T-helper 2 cell treated with Interferon-gamma antibody and Interleukin-4, amounts not matched to agents 5 μg/mL and 100 μg/mL, for 36 hours (primary cell): ENCODE results near the gene ANKS1B.

ENCODE experiments used
- DNase-seq: peaks from one replicate; pipeline ENCODE4 v3.0.0; 2021; ENCODE audit warnings: low spot score
- H3K27ac Mint-ChIP-seq: one replicate; pipeline ENCODE4 v1.8.0; 2021; ENCODE audit warnings: mild to moderate bottlenecking, mixed read lengths
- H3K27me3 Mint-ChIP-seq: one replicate; pipeline ENCODE4 v1.8.0; 2021; ENCODE audit warnings: low read depth, mixed read lengths
- H3K36me3 Mint-ChIP-seq: one replicate; pipeline ENCODE4 v1.8.0; 2021; ENCODE audit warnings: low read depth, mixed read lengths
- H3K4me1 Mint-ChIP-seq: one replicate; pipeline ENCODE4 v1.8.0; 2021; ENCODE audit warnings: low read depth, mixed read lengths
- H3K4me3 Mint-ChIP-seq: one replicate; pipeline ENCODE4 v1.8.0; 2022; ENCODE audit warnings: mild to moderate bottlenecking, moderate library complexity, mixed read lengths
- H3K9me3 Mint-ChIP-seq: one replicate; pipeline ENCODE4 v1.8.0; 2021; ENCODE audit warnings: mixed read lengths

Gene ANKS1B

GRCh38 chr12:98951406-98951805 is 1033.3 kb downstream of the ANKS1B start:
- Mint-ChIP-seq H3K4me3 (no peak overlapping the region), H3K27ac (no peak overlapping the region), H3K36me3 (no peaks in the 10 kb centered on the region), H3K9me3 (no peaks in the 10 kb centered on the region), H3K27me3 (no peaks in the 10 kb centered on the region), H3K4me1 (no peaks in the 10 kb centered on the region)
- DNase-seq, result no peak

DNA sequence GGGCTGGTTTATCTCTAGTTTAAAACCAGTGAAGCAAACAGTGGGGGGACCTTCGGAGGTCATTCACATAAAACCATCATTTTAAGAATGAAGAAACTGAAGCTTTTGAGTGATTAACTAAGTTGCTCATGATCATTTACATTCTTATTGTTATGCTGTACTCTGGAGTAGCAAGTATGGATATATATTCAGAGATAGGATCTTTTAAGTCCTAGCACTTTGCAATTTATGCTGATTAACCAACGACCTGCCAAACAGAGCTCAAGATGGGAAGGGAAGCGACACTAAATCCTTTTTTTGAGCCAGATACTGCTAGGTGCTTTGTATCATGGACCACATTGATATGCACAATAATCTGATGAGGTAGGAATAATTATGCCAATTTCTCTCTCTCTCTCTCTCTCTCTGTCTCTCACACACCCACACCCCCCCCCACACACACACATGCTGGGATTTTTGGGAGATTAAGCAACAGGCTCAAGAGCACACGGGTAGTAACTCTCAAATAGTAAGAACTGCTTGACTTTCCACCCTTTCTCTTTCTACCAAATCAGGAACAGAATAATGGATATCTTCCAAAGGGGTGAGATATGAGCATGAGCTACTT is 1036.3 kb downstream of the ANKS1B start:
- Mint-ChIP-seq H3K9me3 (no peaks in the 10 kb centered on the region), H3K27me3 (no peaks in the 10 kb centered on the region), H3K4me1 (no peaks in the 10 kb centered on the region), H3K27ac (no peak overlapping the region), H3K36me3 (no peaks in the 10 kb centered on the region), H3K4me3 (no peak overlapping the region)
- DNase-seq, result no peak

GRCh38 chr12:98945864-98946263 is 1038.9 kb downstream of the ANKS1B start:
- DNase-seq, result no peak
- no peaks in the 10 kb centered on the region for H3K9me3 Mint-ChIP-seq
- H3K4me1 Mint-ChIP-seq, result no peaks in the 10 kb centered on the region
- H3K27ac Mint-ChIP-seq, result no peak overlapping the region
- no peak overlapping the region for H3K4me3 Mint-ChIP-seq
- no peaks in the 10 kb centered on the region for H3K36me3 Mint-ChIP-seq
- H3K27me3 Mint-ChIP-seq, result no peaks in the 10 kb centered on the region

DNA sequence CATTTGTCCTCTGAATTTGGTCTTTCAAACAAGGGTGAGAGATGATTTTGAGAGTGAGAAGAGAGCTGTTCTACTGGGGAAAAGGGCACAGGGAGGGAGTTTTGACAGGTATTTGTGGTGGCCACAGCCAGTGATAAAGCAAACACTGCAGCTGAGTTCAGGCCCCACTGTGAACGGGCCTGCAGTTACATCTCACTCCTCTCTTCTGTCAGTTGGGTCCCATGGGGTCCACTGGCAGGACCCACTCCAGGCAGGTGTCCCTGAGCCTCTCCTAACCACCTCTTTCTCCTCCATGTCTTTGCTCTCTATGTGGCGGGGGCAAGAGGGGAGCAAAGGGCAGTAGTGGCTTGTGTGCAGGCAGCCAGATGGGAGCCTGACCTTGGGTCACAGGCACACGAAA is 1044.8 kb downstream of the ANKS1B start:
- H3K4me1 Mint-ChIP-seq, result no peaks in the 10 kb centered on the region
- H3K4me3 Mint-ChIP-seq, result no peak overlapping the region
- H3K27ac Mint-ChIP-seq, result no peak overlapping the region
- H3K36me3 Mint-ChIP-seq, result no peaks in the 10 kb centered on the region
- DNase-seq, result no peak
- H3K9me3 Mint-ChIP-seq, result no peaks in the 10 kb centered on the region
- peaks cover 9% of the 10 kb centered on the region for H3K27me3 Mint-ChIP-seq

- no peak overlapping the region for H3K27ac Mint-ChIP-seq
- H3K4me3 Mint-ChIP-seq, result no peak overlapping the region
- H3K36me3 Mint-ChIP-seq, result no peaks in the 10 kb centered on the region
- H3K27me3 Mint-ChIP-seq, result peaks cover 9% of the 10 kb centered on the region
- no peak for DNase-seq
- no peaks in the 10 kb centered on the region for H3K4me1 Mint-ChIP-seq
- H3K9me3 Mint-ChIP-seq, result no peaks in the 10 kb centered on the region
Measured at GRCh38 chr12:98939350-98939749, 1045.4 kb downstream of the ANKS1B start.

DNA sequence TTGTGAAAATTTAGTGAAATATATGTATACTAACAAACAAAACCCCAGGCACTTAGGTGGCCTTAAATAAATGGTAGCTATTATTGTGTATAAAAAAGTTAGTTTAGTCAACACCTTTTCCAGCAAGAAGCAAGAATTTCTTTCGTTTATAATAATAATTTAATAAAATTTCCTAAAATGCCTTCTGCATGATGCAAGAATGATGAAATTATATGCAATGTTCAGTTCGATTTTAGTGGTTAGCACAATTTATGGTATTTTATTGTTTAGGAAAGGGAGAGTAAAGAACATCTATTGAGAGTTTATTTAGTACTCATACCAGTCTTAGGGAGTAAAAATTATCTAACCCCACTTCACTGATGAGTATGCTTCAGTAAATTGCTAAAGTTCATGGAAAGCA is 1048.9 kb downstream of the ANKS1B start:
- H3K9me3 Mint-ChIP-seq, result no peaks in the 10 kb centered on the region
- no peaks in the 10 kb centered on the region for H3K36me3 Mint-ChIP-seq
- H3K4me3 Mint-ChIP-seq, result no peak overlapping the region
- no peak for DNase-seq
- no peaks in the 10 kb centered on the region for H3K4me1 Mint-ChIP-seq
- H3K27me3 Mint-ChIP-seq, result peaks cover 9% of the 10 kb centered on the region
- no peak overlapping the region for H3K27ac Mint-ChIP-seq

- H3K9me3 Mint-ChIP-seq, result no peaks in the 10 kb centered on the region
Measured at GRCh38 chr12:98922871-98923270, 1061.9 kb downstream of the ANKS1B start.

DNA sequence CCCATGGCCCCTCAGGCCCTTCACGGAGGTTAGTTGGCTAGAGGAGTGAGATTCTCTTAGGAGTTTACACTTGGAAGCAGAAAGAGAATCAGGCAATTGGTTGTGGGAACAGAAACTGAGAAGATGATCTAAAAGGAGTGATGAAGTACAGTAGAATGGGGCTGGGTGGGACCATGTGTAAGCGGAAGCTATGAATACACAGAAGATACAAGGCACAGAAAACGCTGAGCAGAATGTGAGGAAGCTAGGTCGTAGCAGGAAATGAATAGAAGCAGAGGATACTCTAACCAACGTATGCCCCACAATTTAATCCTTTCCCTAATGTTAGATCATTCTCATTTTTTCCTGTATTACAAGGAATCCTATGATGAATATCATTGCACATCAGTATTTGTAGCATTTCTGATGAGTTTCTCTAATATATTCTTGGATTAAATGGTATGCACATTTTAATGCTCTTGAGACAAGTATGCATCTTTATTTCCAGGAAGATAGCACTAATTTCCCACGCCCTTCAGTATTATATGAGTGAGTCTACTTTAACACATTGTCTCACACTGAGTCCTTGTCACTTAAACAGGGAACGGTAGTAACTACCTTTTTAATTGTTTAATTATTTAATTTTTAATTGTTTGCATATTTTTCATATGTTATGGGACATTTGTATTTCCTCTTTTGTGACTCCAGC is 1066.4 kb downstream of the ANKS1B start:
- Mint-ChIP-seq H3K27me3 (peaks cover 2% of the 10 kb centered on the region), H3K4me3 (no peak overlapping the region), H3K27ac (no peak overlapping the region), H3K4me1 (no peaks in the 10 kb centered on the region), H3K36me3 (no peaks in the 10 kb centered on the region), H3K9me3 (no peaks in the 10 kb centered on the region)
- no peak for DNase-seq

More at GRCh38 chr12:98922871-98923270, 1061.9 kb downstream of the ANKS1B start:
- H3K36me3 Mint-ChIP-seq, result no peaks in the 10 kb centered on the region
- no peak overlapping the region for H3K27ac Mint-ChIP-seq
- H3K4me1 Mint-ChIP-seq, result no peaks in the 10 kb centered on the region
- DNase-seq, result no peak
- H3K27me3 Mint-ChIP-seq, result peaks cover 2% of the 10 kb centered on the region
- no peak overlapping the region for H3K4me3 Mint-ChIP-seq

DNA sequence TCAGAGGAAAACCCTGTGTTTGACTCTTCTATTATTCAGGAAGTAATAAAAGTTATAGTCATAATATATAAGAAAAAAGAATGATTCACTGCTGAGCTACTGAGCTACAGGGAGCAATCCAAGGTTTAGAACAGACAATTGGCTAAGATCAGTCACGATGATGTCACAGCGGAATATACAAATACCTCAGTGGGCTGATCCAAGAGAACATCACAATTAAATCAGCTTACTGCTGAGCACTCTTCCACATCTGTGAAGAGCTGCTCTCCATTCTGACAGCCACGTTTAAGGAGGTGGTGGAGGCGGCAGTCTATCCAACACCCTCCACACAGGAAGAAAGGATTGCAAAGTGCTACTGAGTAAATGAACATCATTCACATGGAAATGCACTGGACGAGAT is 1068.6 kb downstream of the ANKS1B start:
- no peak for DNase-seq
- Mint-ChIP-seq H3K27ac (no peak overlapping the region), H3K4me3 (no peak overlapping the region), H3K27me3 (peaks cover 2% of the 10 kb centered on the region), H3K9me3 (no peaks in the 10 kb centered on the region), H3K4me1 (no peaks in the 10 kb centered on the region), H3K36me3 (no peaks in the 10 kb centered on the region)

DNA sequence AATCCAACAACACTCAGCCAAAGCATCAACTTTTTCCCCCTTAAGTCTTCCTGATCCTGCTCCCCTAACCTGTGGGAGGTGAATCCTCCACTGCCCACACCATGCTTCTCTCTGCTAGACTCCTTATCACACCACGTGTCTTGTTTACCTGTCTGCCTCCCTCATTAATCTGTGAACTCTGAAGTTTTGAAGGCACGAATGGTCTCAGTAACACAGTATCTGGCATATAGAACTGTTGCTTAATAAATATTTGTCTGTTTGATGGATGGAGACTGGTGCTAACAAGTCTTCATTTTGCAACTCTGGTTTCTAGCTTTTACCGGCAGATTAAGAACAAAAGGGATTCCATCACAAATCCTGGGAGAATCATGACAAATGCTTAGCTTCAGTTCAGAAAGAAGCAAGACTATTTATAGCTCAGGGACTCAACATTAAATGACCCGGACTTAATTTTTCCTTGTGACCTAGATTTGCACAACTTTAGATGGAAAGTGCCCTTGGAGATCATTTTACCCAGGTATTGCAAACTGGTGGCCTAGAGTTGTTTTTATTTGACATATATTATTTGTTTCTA is 1072.2 kb downstream of the ANKS1B start:
- H3K36me3 Mint-ChIP-seq, result no peaks in the 10 kb centered on the region
- H3K27ac Mint-ChIP-seq, result no peak overlapping the region
- no peaks in the 10 kb centered on the region for H3K4me1 Mint-ChIP-seq
- peaks cover 5% of the 10 kb centered on the region for H3K27me3 Mint-ChIP-seq
- H3K4me3 Mint-ChIP-seq, result no peak overlapping the region
- H3K9me3 Mint-ChIP-seq, result no peaks in the 10 kb centered on the region
- no peak for DNase-seq

DNA sequence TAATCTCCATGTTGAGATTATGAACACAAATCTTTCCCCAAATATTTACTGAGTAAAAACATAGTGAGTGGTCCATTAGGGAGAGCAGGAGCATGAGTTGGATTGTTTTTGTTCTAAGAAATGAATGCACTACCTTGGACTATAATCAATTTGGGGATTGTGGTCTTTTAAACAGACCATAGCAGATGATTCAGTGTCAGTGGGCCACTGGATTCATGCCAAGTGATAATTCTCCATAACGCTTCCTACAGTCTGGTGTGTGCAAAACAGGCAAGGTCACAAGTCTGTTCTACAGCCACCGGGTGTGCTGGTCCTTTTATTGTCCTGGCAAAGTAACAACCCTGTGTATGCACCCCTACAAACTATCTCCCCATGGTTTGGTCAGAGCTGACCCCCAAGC is 1073.3 kb downstream of the ANKS1B start:
- Mint-ChIP-seq H3K4me1 (no peaks in the 10 kb centered on the region), H3K27me3 (peaks cover 5% of the 10 kb centered on the region), H3K36me3 (no peaks in the 10 kb centered on the region), H3K27ac (no peak overlapping the region), H3K4me3 (no peak overlapping the region), H3K9me3 (no peaks in the 10 kb centered on the region)
- no peak for DNase-seq

- H3K27ac Mint-ChIP-seq, result no peak overlapping the region
- H3K9me3 Mint-ChIP-seq, result no peaks in the 10 kb centered on the region
Measured at GRCh38 chr12:98909746-98910145, 1075.0 kb downstream of the ANKS1B start.

GRCh38 chr12:98908866-98909265 is 1075.9 kb downstream of the ANKS1B start:
- H3K27me3 Mint-ChIP-seq, result peaks cover 5% of the 10 kb centered on the region
- no peaks in the 10 kb centered on the region for H3K9me3 Mint-ChIP-seq
- H3K36me3 Mint-ChIP-seq, result no peaks in the 10 kb centered on the region
- H3K4me1 Mint-ChIP-seq, result no peaks in the 10 kb centered on the region
- no peak overlapping the region for H3K4me3 Mint-ChIP-seq
- no peak for DNase-seq
- no peak overlapping the region for H3K27ac Mint-ChIP-seq

More at GRCh38 chr12:98909746-98910145, 1075.0 kb downstream of the ANKS1B start:
- no peak overlapping the region for H3K4me3 Mint-ChIP-seq
- no peaks in the 10 kb centered on the region for H3K36me3 Mint-ChIP-seq
- no peak for DNase-seq
- H3K4me1 Mint-ChIP-seq, result no peaks in the 10 kb centered on the region
- H3K27me3 Mint-ChIP-seq, result peaks cover 5% of the 10 kb centered on the region

DNA sequence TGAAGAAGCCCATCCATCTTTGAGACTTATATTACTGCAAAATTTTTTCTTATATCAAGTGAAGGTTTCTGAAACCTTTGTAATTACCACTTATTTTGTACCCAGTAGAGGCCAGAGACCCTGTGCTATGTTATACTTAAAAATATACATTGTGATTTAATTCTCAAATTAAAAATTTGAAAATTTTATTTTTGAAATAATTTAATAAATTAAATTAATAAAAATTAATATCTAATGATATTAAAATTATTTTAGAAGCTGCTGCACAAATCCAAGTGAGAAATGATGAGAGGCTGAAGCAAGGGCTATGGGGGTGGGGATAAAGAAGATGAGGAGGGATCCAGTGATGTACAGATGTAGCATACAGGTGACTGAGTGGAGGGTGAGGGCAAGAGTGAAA is 1080.9 kb downstream of the ANKS1B start:
- no peak overlapping the region for H3K4me3 Mint-ChIP-seq
- H3K9me3 Mint-ChIP-seq, result no peaks in the 10 kb centered on the region
- no peaks in the 10 kb centered on the region for H3K36me3 Mint-ChIP-seq
- H3K27ac Mint-ChIP-seq, result no peak overlapping the region
- DNase-seq, result no peak
- H3K27me3 Mint-ChIP-seq, result peaks cover 4% of the 10 kb centered on the region
- no peaks in the 10 kb centered on the region for H3K4me1 Mint-ChIP-seq
